Measurements from ENCODE around the gene ECPAS.

DNA sequence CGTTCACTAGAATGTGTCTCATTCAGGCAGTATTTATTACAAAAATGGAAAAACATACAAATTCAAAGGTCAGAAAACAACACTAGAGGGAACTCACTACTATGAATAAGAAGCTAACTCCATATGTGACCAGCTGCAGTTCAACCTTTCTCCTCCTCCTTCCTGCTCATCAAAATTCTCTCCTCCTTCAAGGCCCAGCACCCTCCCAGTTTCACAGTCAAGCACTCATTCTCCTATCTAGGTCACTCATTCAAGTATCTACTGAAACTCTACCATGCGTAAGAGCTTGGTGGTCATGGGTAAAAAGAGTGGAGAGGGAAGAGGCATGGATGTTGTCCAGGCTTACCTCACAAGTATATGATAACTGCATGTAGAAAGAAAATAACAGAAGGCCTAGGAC, 27.7 kb downstream of the ECPAS start:
- TF ChIP-seq, protein P1, sequence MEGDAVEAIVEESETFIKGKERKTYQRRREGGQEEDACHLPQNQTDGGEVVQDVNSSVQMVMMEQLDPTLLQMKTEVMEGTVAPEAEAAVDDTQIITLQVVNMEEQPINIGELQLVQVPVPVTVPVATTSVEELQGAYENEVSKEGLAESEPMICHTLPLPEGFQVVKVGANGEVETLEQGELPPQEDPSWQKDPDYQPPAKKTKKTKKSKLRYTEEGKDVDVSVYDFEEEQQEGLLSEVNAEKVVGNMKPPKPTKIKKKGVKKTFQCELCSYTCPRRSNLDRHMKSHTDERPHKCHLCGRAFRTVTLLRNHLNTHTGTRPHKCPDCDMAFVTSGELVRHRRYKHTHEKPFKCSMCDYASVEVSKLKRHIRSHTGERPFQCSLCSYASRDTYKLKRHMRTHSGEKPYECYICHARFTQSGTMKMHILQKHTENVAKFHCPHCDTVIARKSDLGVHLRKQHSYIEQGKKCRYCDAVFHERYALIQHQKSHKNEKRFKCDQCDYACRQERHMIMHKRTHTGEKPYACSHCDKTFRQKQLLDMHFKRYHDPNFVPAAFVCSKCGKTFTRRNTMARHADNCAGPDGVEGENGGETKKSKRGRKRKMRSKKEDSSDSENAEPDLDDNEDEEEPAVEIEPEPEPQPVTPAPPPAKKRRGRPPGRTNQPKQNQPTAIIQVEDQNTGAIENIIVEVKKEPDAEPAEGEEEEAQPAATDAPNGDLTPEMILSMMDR (conservative IDR thresholded peaks at IDR 0.05; ENCODE audit: low read length), result no peak
- TF ChIP-seq EZH2phosphoT487 (IDR thresholded peaks at IDR 0.05; ENCODE audit: borderline replicate concordance, low read depth, low read length), result no peak

Measured in OCI-LY7 (cell line).